ENCODE results near the gene ERMARD.

The ERMARD gene

DNA sequence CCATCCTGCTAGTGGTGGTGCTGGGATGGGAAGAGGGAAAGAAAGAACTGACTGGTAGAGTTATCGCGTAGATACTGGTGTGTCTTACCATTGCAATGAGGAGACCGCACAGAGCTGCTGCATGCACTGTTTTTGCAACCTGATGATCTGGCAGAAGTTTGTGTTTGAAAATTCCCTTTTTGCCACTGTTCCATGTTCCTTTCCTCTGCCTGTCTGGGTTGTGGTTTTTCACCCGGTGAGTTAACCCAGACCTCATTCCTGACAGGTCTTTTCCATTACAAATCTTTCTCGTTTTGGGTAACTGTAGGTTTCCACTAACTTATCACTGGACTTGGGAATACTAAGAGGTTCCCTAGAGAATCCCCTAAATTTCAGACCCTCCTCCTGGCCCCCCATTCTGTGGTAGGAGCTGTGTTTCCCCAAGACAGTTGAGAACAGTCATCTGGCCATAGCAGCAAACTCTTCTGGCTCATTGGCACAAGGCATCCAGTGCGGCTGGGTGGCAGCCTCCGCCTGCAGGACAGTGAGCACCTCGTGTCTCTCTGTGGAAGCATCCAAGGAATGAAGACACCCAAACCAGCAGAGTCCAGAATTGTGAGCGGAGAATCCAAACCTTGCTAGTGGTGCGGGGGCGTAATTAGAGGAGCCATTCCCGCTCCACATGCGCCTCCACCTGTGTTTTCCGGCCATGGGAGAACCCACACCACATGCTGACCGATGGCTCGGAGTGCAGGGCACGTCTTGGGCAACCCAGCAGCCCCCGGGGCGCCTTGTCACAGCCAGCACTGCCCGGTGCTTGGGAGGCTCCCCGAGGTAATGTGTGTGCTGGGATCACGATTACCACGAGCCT, 32.8 kb downstream of the ERMARD start:
- no peak for DNase-seq

DNA sequence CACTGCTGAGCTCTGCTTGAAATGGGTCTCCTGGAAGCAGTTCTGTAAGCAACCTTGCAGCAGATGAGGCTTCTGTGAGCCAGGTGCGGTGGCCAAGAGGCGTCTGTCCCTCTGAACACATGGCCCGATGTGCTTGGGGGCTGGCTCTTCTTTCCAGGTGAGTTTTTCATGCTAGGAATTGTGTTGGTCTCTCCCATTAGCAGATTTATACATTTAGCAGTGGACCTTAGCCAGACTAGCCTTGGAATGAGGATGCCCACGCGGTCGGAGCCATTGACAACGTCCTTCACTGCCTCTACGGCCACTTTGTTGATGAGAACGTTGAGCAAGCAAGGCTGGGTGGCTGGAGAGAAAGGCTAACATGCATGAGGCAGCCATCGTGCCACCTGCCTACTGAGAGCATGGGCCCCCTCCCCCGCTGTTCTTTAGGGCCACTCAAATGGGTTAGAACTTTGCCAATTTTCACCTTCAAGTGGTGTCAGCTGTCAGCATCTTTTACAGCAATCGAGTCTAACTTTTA, 33.5 kb downstream of the ERMARD start:
- DNase-seq = no peak

DNA sequence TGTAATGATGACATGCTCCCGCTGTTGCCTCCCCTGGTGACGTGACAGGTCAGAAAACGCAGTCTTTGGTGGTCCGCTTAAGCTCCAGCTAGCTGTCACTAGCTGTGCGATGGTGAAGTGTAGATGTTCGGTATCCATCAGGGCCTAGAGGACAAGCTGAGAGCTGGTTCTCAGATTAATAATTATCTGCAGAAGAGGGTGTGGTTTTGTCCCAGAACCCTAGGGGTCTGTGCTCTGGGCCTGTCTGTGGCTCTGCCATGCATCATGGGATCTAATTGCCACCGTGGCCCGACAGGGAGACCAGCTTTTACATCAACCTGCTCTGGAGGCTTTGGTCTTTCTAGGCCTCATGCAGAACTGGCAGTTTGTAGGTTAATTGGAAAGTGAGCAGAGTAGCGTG, 34.1 kb downstream of the ERMARD start:
- DNase-seq = no peak

DNA sequence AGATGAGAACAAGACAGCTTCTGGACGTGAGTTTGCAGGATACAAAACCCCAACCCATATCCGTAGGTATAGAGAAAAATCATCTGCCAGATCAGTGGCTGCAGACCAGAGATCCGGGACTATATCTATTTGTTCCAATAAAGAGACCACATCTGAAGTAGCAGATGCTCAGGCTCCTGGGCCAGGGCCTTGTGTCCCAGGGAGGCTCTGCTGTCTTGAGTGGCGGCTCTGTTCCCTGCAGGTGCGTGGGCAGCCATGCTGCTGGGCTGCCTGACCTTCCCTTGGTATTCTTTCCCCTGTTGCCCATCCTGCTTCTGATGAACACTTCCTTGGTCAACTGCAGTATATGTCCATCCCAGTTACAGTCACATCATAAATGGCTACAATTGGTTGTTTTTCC, 34.9 kb downstream of the ERMARD start:
- DNase-seq = no peak

DNA sequence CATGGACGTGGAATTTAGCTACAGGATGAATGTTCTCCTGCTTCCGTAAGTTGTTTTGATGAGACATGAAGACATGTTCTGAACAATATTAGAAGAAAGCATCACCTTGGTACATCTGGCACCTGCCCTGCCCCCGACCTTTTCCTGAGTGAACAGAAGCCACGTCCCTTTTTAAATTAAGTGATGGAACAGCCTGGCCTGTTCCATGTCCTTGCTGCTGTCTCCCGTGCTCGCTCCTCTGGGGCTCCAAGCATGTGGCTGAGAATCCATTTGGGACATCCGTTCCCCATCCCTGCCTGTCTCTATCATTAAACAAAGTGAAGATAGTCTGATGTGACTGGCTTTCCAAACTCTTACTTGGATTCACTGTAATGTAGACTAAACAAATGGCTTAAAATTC, 36.4 kb downstream of the ERMARD start:
- no peak for DNase-seq

DNA sequence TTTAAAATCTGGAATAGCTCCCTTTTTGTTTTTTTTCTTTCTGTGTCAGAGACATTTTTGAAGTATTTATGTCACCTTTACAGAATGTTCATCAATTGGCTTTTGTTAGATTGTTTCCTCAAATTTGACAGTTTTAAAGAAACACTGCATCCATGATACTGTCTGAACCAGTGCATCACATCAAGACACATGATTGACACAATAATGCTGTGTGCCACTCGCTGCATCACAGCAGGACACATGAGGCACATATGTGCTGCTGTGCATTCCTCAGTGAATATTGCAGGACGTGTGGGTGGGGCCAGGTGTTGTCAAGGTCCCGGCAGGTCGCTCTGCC, 37.4 kb downstream of the ERMARD start:
- no peak for DNase-seq

DNA sequence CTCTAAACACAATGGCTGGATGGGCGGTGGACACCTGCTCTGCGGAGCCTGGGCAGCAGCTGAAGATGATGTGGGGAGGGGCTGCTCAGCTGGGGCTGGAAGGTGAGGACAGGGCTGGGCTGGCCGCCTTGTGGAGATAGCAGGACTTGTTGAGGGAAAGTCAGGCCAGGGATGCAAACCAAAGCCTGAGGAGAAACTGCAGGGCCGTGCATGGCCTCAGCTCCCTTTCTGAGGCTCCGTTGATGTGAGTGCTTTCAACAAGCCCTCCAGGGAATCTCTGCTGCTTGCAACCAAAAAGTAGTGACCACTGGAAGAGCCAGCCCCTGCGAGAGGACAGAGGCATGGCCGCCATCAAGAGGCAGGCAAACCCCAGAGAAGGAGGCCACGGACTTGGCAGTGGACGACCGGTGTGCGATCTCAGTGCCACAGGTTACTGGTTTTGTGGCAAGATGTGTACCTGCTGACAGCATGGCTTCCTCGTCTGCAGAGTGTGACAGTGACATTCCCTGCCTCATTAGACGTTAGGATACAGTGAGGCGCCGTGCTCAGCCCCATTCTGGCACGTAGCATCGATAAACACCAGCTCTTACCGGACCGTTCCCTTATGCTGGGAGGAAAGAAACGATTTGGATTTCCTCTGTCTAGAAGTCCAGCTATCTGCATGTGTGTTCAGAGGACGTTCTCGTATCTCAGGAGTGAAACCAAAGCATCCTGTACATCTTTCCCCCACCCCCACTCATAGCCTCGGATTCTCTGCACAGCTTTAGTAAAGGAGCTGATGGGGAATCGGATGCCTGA, 37.9 kb downstream of the ERMARD start:
- no peak for DNase-seq

DNA sequence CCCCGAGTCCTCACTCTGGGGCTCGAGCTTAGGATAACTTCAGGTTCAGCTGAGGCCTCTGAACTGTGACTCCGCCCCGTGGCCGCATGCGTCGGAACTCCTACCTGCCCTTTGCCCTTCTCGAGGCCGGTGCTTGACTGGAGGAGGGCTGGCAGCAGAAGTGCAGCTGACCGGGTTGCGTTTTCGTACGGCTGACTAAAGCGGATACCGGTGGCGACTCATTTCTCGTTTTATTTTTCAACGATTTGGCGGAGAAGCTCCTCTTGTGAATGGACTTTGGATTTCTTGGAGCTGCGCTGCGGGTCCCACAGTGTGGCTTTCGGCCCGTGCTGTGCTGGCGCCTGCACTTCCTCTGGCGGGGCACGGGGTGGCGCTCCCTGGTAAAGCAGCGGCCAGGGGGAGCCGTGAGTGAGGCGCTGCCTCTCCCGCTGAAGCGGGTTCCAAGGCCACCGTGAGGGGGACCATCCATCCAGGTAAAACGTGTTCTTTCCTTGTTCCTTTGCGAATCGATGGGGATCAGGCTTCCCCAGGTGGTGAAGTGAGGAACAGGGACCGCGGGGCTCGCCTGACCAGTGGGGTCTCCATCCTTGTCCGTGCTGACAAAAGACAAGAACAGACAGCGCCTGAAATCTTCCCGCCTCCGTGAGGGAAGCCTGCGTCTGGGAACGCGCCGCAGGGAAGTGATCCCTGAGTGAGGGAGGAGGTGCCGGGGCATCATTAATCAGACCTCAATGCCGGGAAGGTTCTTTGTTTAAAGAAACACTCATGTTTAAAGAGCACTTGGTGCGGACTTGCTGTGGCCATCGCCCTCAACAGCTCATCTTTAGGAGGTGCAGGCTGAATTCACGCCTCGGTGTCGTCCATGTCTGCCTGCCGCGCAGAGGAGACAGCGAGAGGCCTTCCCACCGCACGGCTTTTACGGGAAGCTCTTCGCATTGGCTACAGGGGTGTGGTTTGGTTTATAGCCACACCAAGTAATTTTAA, 38.8 kb downstream of the ERMARD start:
- peak in 53 of 56 donors; percentile 31 to 85 (median 67) for DNase-seq

DNA sequence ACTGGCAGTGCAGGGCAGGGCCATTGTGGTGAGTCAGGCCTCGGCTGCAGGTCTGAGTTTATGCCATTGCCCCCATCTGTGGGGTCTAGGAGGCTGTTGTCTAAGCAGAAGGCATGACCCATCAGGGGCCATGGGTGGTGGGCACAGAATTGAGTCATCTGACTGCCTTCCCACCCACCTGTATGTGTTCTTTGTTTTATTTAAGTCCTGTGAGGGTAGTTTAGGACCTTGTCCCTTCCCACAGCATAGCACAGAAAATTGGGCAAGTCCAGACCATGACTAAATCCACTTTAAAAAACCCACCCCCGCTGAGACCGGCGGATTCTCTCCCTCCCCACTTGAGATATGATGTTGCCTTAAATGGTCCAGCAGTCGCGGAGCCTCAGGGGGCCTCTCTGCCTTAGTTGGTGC, 40.3 kb downstream of the ERMARD start:
- no peak for DNase-seq

DNA sequence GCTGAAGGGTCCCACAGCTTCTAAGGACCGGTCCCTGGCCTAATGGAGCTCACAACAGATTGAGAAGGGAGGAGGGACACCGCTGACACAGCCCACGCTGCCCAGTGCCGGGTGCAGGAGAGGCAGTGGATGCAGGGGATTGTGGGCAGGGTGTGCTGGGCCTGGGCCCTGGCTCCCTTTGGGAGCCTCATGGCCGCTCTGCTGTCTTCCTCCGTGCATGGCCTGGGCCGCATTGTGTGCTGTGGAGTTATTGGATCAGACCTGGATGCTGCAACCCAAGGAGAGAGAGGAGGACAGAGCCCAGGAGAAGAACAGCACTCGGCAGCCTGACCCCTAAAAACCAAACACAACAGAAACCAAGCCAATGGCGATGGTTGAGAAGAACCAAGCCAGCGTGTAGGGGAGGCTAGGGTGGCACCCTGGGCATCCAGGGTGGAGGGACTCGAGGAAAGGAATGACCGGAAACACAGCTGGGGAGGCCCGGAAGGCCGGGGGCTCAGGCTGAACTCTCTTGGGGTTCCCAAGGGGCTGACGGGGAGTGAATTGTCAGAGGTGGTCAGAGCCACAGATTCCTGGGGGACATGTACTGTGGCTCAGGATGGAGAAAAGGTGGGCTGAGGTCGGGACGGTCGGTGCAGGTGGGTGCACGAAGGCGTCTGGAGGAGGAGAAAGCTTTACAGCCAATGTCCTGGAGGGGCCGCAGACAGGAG, 41.0 kb downstream of the ERMARD start:
- DNase-seq = no peak

DNA sequence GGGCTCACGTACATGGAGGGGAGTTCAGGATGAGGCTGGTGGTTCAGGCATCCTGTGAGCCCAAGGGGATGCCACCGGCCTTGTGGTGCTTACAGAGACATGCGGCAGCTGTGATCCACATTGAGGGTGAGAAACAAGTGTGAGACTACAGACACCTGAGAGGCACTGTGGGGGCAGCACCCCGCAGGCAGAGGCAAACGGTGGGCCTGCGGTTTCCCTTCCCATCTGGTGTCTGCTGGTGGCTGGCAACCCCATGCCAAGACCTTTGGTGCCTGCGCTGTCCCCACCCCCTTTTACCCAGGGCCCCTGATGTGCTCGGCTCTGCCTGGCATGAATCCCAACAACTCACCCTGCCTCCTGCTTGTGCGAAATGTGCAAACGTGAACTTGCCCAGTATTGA, 42.0 kb downstream of the ERMARD start:
- DNase-seq = no peak

DNA sequence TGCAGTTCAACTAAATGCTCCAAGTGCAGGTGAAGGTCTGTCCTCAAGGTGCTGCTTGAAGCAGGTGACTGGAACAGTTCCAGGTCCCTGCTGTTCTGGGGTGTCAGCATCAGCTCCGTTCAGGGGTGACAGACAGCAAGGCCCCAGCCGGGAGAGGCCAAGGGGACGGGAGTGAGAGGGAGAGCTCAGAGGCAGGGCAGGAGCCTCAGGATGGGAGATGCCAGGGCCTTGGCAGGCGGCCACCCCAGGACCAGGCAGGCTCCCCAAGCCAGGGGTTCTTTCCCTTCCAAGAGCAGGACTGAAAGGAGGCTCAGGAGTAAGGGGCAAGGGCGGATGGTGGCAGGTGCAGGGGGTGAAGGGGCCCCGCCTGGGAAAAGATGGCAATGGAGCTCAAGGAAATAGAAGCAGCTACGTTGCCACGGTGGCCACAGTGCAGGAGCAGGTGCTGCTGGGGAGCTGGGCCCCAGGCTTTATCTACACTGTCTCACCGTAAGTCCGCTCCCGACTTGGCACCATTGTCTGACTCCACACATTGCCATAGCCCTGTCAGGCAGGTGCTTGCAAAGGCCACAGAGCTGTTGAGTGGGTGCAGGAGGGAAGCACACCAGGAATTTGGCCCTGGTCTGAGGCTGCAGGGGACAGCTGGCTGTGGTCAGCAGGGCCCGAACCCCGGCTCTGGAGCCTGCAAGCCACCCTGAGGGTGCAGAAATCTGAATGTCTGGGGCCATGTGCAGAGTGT, 43.1 kb downstream of the ERMARD start:
- no peak for DNase-seq

DNA sequence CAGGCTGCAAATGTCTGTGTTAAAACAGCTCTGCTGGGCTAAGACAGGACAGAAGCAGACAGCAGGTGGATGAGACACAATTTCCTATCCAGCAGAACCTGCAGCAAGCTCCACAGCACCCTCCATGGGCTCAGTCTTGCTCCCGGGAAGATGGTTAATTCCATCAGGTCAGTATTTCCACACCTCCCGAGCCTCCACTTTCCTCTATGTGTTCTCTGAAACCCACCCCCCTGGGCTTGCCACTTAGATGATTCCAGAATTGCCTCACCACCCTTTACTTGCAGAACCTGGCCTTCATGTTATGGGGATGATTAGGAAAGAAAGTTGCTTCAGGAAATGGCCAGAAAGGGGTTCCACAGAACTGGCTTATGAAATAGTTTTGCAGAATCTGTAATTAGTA, 43.8 kb downstream of the ERMARD start:
- DNase-seq = no peak

DNA sequence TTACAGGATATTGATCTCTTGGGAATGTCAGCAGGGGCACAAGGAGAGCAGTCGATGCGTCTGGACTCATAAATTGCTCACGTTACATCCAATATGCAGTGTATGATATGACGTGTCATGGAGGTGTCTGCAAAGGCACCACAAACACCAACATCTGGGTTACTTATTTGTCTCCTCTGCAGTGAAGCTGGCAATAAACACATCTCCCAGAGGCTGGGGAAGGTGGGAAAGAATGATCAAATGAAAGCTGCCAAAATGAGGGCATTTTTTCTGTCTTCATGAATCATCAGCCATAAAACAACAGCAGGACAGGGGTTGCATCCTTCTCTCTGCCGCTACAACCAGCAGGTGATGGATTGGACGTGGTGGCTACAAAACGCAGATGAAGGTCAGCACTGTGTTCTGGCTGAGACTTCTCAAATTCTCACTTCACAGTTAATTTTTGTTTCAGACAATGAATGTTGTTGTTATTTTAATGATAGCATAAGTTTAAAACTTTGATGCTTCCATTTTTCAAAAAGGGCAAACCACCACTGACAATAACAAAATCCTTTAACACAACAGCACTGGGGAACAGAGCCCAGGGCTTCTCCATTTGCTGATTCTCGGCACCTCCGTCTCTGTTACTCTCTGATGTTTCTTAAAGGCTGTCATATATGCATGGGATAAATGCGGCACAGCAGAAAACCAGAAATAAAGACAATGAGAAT, 47.5 kb downstream of the ERMARD start:
- no peak for DNase-seq

DNA sequence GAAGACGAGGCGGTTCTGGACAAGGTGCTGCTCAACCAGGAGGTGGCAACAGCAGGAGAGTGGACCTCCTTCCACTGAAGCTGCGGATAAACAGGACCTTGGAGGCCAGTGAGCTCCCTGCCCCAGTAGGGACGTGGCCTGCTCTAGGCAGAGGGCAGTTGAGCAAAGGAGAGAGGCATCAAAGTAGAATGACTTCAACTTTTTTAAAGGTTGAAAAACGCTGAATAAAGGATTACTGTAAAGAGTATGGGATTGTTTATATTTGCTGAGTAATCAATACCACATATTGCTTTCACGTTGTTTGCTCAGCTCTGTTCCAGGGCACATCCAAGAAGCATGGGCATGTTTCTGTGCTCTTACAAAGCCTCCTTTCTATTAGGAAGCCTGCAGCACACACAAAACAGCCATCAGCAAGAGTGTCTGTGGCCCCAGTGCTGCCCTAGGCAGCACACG, 48.1 kb downstream of the ERMARD start:
- DNase-seq = peak in 17 of 56 donors; percentile 5 to 44 (median 16)

DNA sequence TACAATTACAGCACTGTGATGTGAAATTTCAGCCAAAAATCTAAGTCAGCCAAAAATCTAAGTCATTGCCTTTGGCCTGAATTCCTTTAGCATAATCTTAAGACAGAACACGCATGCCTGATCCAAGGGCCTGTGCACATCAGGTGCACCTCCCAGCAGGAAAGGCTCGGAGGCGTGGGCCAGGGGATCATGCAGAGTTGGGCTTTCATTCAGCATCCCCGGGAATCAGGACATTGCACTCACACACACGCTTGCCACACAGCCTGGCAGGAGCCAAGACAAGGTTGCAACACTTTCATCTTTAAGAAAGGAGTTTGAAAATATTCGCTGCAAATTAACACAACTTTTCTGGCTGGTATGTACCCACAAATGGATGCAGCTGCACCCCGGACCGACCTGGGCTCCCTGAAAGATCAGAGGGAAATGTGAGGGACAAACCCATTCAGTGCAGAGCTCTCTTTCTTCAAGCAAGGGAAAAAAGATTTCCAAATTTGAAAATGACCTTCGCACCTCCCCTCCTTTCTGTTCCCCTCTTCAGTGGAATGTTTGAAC, 48.8 kb downstream of the ERMARD start:
- no peak for DNase-seq

DNA sequence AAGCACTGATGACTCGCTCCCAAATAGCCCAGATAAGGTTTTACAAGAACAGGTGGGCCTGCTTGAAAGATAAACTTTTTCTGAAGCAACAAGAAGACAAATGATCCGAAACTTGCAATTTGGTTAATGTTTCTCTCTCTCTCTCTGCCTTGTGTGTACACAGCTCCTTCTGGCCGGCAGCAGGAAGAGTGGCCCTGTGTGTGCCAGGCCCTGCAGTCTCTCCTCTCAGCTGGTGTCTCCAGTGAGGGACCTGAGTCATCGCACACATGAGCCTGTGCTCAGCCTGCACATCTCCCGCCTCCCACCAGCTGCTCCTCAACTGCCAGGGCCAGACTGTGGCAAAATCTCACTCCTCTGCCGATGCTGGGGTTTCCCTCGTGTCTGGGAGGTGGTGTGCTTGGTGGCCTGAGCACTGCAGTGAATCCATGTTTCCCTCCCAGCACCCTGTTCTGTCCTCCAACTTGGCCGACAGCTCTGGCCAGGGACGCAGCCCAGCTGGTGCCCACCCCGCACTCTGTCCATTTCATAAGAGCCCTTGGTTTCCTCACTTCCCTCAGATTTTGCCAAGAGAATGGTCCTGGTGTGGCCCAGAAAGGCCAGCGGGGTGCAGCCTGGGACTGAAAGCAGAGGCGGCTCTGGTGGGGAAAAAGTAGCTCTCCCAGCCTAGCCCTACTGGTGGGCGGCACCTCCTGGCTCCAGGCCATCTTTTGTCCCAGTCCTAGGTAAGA, 49.4 kb downstream of the ERMARD start:
- peak in 34 of 56 donors; percentile 9 to 65 (median 34) for DNase-seq

All from nucleus accumbens (tissue), 56 donors.